ENCODE measurements around the gene ADNP.

- TF ChIP-seq CTCF (IDR thresholded peaks at IDR 0.05) (no peak), EP300 (IDR thresholded peaks at IDR 0.05) (no peak), POLR2A (IDR thresholded peaks at IDR 0.05) (no peak)
These were observed 11.7 kb downstream of the ADNP start for GRCh38 chr20:50919567-50919966.
